Fibroblast of mammary gland (primary cell): ENCODE measurements around the gene DLG5.

Source experiments
- DNase-seq: peaks from one replicate; pipeline ENCODE4 v3.0.0-alpha.2; 2010; ENCODE audit warnings: low read depth
- H3K4me3 ChIP-seq: 2 replicates; pipeline ENCODE4 v1.5.1; 2011; ENCODE audit warnings: low read depth, mild to moderate bottlenecking, low read length, moderate library complexity; ENCODE audit not compliant: control insufficient read depth
- CTCF ChIP-seq: conservative IDR thresholded peaks from 2 replicates; pipeline ENCODE4 v1.5.1; 2011; ENCODE audit warnings: low read depth, low read length, inconsistent platforms; ENCODE audit not compliant: control insufficient read depth, insufficient read depth

DLG5 gene

GRCh38 chr10:77949167-77949566 lies 22.6 kb upstream of the DLG5 start:
- no peak overlapping the region for H3K4me3 ChIP-seq
- TF ChIP-seq CTCF = no peak
- peak; percentile 46 for DNase-seq

GRCh38 chr10:77946084-77946483 lies 19.5 kb upstream of the DLG5 start:
- TF ChIP-seq CTCF = no peak
- no peak for DNase-seq
- H3K4me3 ChIP-seq = no peak overlapping the region

GRCh38 chr10:77944519-77944918 lies 18.0 kb upstream of the DLG5 start:
- peak; percentile 97 for DNase-seq
- no peak overlapping the region for H3K4me3 ChIP-seq

GRCh38 chr10:77943121-77943901 lies 16.8 kb upstream of the DLG5 start:
- no peak for TF ChIP-seq CTCF
- H3K4me3 ChIP-seq = no peak overlapping the region
- DNase-seq = peak; percentile 80

More at GRCh38 chr10:77944519-77944918, 18.0 kb upstream of the DLG5 start:
- no peak for TF ChIP-seq CTCF

- no peak for TF ChIP-seq CTCF
- no peak overlapping the region for H3K4me3 ChIP-seq
- DNase-seq = no peak
Observed at GRCh38 chr10:77941790-77942189, 15.2 kb upstream of the DLG5 start.

- no peak overlapping the region for H3K4me3 ChIP-seq
- no peak for DNase-seq
Observed at GRCh38 chr10:77940627-77941026, 14.1 kb upstream of the DLG5 start.

More at GRCh38 chr10:77940627-77941026, 14.1 kb upstream of the DLG5 start:
- TF ChIP-seq CTCF = no peak
